ENCODE results near the gene CEBPZOS.

The CEBPZOS gene

DNA sequence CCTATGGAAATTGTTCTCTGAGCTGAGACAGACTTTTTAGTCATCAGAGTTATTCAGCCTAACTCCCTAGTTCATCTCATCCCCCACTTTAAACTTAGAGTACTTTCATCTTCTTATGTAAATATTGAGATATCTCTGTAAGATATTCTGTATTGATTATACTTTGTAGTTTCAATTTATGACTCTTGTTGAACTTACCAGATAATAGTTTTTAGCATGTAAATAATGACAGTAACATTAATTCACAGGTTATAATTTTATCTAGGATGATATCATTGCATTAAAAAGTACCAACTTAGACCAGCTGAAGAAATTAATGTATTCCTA, 24.7 kb upstream of the CEBPZOS start:
- Histone ChIP-seq H3K4me1 (ENCODE audit: control insufficient read depth, insufficient read depth, low read length) (peaks cover 5% of the 10 kb centered on the region), H3K9ac (ENCODE audit: low read depth, low read length) (no peak overlapping the region), H3K9me3 (replicated peaks; ENCODE audit: low read length) (no peaks in the 10 kb centered on the region), H3K27me3 (ENCODE audit: control insufficient read depth, insufficient read depth, low read length) (no peaks in the 10 kb centered on the region), H3K36me3 (ENCODE audit: insufficient read depth, low read length) (no peaks in the 10 kb centered on the region), H3K4me2 (ENCODE audit: low read length) (no peak overlapping the region), H3K4me3 (ENCODE audit: low read length) (no peak overlapping the region)

DNA sequence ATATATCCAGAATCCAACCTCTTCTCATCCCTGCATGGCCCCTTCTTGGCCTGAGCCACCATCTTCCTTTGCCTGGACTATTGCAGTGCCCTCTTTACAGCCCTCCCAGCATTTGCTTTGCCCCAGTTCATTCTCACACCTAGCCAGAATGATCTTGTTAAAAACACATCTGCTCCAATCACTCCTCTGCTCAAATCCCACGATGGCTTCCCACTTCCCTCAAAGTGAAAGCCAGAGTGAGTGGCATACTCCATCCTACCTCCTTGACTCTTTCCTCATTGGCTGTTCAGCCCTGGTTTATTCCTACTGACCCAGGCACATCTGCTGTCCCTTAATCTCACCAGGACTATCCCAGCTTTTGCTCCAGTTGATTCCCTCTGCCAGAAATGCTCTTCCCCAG, 22.6 kb upstream of the CEBPZOS start:
- peaks cover 4% of the 10 kb centered on the region for H3K27me3 ChIP-seq (ENCODE audit: control insufficient read depth, insufficient read depth, low read length)
- no peak overlapping the region for H3K4me2 ChIP-seq (ENCODE audit: low read length)
- H3K4me3 ChIP-seq (ENCODE audit: low read length): no peak overlapping the region
- no peaks in the 10 kb centered on the region for H3K4me1 ChIP-seq (ENCODE audit: control insufficient read depth, insufficient read depth, low read length)
- no peaks in the 10 kb centered on the region for H3K9me3 ChIP-seq (replicated peaks; ENCODE audit: low read length)
- no peak overlapping the region for H3K9ac ChIP-seq (ENCODE audit: low read depth, low read length)
- H3K36me3 ChIP-seq (ENCODE audit: insufficient read depth, low read length): no peaks in the 10 kb centered on the region

DNA sequence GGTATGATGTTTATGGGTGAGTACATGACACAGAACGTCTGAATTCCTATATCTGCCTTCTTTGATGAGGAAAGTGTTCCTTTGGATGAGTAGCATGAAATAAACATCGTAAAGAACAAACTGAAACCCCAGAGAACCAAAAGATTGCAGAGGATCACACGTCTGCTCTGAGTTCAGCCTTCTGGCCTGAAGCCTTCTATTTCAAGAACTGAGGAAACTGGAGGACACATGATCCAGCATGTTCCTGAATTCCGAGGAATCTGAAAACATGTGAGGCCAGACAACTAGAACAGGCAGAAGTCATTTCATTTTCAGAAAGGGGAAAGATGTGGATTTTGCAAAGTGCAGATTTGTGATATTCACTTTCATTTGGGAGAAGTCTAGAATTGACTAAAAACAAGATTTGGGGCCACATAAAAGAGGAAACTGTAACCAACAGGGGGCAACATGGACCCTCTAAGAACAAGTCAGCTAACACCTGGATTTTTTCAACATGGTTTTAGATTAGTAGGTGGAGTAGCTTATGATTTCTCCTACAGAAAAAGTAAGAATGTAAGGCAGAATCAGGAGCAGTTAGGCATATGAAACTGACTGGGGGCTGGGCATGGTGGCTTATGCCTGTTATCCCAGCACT, 16.2 kb upstream of the CEBPZOS start:
- no peak overlapping the region for H3K4me3 ChIP-seq (ENCODE audit: low read length)
- H3K36me3 ChIP-seq (ENCODE audit: insufficient read depth, low read length): no peaks in the 10 kb centered on the region
- H3K27me3 ChIP-seq (ENCODE audit: control insufficient read depth, insufficient read depth, low read length): peaks cover 16% of the 10 kb centered on the region
- H3K9me3 ChIP-seq (replicated peaks; ENCODE audit: low read length): no peaks in the 10 kb centered on the region
- no peak overlapping the region for H3K9ac ChIP-seq (ENCODE audit: low read depth, low read length)
- no peak overlapping the region for H3K4me2 ChIP-seq (ENCODE audit: low read length)
- H3K4me1 ChIP-seq (ENCODE audit: control insufficient read depth, insufficient read depth, low read length): no peaks in the 10 kb centered on the region

DNA sequence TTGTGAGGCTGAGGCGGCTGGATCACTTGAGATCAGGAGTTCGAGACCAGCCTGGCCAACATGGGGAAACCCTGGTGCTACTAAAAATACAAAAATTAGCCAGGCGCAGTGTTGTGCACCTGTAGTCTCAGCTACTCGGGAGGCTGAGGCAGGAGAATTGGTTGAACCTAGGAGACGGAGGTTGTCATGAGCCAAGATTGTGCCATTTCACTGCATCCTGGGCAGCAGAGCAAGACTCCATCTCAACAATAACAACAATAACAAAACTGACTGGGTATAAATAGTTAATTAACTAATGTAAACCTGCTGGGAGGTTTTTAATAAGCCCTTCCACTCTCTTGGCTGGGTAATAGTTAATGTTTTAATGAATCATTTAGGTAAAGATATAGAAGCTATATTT, 15.7 kb upstream of the CEBPZOS start:
- Histone ChIP-seq H3K4me1 (ENCODE audit: control insufficient read depth, insufficient read depth, low read length) (no peaks in the 10 kb centered on the region), H3K9me3 (replicated peaks; ENCODE audit: low read length) (no peaks in the 10 kb centered on the region), H3K9ac (ENCODE audit: low read depth, low read length) (no peak overlapping the region), H3K4me3 (ENCODE audit: low read length) (no peak overlapping the region), H3K36me3 (ENCODE audit: insufficient read depth, low read length) (no peaks in the 10 kb centered on the region), H3K4me2 (ENCODE audit: low read length) (no peak overlapping the region), H3K27me3 (ENCODE audit: control insufficient read depth, insufficient read depth, low read length) (peaks cover 16% of the 10 kb centered on the region)

DNA sequence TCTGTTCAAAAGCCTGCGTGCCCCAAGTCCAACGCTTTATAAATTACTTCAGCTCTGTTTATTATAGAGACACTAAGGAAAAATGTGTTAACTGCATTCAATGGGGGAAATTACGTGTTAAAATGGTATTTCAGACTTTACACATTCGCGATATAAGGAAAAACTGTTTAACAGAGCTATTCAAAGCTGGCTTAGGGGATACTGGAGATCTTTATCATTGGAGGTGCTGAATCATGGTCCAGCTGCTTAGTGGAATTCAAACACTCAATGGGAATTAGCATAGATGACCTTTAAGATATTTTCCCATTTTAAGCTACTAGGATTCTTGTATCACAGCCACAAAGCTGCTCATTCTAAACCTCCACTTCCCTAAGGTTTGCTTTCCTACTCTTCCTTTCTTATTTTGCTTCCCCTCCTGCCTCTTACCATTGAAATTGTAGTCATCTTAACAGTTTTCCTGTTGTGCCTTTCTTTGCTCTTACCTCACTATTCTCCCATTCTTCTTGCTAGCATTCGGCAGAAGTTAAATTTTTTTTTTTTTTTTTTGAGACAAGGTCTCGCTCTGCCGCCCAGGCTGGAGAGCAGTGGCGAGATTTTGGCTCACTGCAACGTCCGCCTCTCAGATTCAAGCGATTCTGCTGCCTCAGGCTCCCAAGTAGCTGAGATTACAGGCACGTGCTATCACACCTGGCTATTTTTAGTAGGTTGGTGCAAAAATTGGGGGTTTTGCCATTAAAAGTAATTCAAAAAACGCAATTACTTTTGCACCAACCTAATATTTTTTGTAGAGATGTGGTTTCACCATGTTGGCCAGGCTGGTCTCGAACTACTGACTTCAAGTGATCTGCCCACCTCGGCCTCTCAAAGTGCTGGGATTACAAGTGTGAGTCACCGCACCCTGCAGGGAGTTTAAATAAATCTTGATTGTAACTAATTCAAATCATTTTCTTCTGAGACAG, 14.3 kb upstream of the CEBPZOS start:
- Histone ChIP-seq H3K36me3 (ENCODE audit: insufficient read depth, low read length) (no peaks in the 10 kb centered on the region), H3K9ac (ENCODE audit: low read depth, low read length) (no peak overlapping the region), H3K4me3 (ENCODE audit: low read length) (no peak overlapping the region), H3K4me2 (ENCODE audit: low read length) (no peak overlapping the region), H3K9me3 (replicated peaks; ENCODE audit: low read length) (no peaks in the 10 kb centered on the region), H3K4me1 (ENCODE audit: control insufficient read depth, insufficient read depth, low read length) (no peaks in the 10 kb centered on the region), H3K27me3 (ENCODE audit: control insufficient read depth, insufficient read depth, low read length) (peaks cover 23% of the 10 kb centered on the region)

DNA sequence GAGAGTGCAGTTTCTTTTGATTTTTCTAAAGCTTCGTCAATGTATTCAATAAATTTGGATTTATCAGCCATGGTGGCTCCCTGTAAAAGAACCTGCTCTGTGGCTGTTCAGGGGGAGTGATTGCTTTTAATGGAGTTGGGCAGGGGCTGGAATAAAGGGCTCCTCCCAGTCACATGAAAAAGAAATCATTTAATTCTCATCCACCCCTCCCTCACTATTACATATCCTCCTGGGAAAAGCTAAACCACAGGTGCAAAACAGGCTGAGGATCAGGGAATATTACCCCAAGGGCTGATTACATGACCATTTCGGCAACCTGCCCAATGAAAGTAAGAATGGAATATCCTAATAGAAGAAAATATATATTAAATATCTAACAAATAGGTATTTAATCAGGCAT, 7.7 kb upstream of the CEBPZOS start, which contains the start of gene SULT6B1:
SULT6B1 (minus strand) TSS at position 101 of the 400 bp plus-strand sequence; CDS start at position 71, 30 bp downstream.
- no peak within 1 kb of the TSS for H3K4me3 ChIP-seq (ENCODE audit: low read length)
- no peaks in the 10 kb centered on the region for H3K36me3 ChIP-seq (ENCODE audit: insufficient read depth, low read length)
- no peak within 1 kb of the TSS for H3K9ac ChIP-seq (ENCODE audit: low read depth, low read length)

DNA sequence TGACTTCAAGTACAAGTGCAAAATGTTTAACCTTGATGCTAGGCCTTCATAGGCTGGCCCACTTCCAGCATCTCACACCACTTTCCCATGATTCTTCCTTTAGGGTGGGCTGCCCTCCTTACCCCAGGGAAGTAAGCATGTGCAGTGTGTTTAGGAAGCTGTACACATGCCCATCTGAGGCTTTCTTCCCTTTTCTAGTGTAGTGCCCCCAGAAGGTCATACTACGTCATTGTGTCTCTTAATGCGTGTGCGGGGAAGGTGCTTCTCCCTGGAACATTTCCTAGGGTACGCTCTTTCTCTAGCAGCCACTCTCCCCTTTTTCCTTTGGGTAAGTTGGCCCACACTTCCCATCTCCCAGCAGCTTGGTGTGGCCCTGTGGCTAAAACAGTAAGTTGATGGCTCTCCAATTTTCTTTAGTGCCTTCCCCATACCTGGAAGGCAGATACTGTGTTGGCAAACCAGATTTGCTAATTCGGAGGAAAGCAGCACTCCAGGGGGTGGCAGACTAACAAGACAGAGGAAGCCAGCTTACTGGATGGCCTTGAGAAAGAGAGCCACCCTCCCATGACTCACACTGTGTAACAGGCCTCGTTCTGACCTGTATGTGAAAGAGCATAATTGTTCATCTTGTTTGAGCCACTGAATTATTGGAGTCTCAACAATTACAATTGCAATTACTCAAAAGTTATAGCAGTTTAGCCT, 6.7 kb upstream of the CEBPZOS start:
- H3K4me1 ChIP-seq (ENCODE audit: control insufficient read depth, insufficient read depth, low read length): peaks cover 10% of the 10 kb centered on the region
- no peak overlapping the region for H3K9ac ChIP-seq (ENCODE audit: low read depth, low read length)
- peaks cover 7% of the 10 kb centered on the region for H3K27me3 ChIP-seq (ENCODE audit: control insufficient read depth, insufficient read depth, low read length)
- no peaks in the 10 kb centered on the region for H3K9me3 ChIP-seq (replicated peaks; ENCODE audit: low read length)
- H3K36me3 ChIP-seq (ENCODE audit: insufficient read depth, low read length): no peaks in the 10 kb centered on the region
- no peak overlapping the region for H3K4me2 ChIP-seq (ENCODE audit: low read length)
- no peak overlapping the region for H3K4me3 ChIP-seq (ENCODE audit: low read length)

More for the DNA sequence above, 7.7 kb upstream of the CEBPZOS start, which contains the start of gene SULT6B1:
- Histone ChIP-seq H3K9me3 (replicated peaks; ENCODE audit: low read length) (no peaks in the 10 kb centered on the region), H3K27me3 (ENCODE audit: control insufficient read depth, insufficient read depth, low read length) (peaks cover 7% of the 10 kb centered on the region), H3K4me2 (ENCODE audit: low read length) (no peak within 1 kb of the TSS), H3K4me1 (ENCODE audit: control insufficient read depth, insufficient read depth, low read length) (peaks cover 10% of the 10 kb centered on the region)

DNA sequence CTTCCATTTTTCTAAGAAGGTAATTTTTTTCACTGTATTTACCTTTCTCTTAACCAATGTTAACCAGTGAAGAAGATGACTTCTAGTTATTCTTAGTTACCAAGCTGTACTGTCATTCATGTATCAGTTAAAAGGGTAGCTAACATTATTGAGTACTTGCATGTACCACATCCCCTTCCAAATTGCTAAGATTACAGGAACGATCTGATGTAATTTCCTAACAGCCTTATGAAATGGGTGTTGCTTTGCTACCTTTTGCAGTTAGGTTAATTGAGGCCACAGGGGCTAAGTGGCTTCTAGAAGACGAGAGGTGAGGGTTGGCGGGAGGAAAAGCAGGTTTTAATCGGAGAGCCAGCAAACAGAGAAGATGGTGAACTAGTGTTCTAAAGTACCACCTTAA, 6.0 kb upstream of the CEBPZOS start:
- H3K4me2 ChIP-seq (ENCODE audit: low read length): no peak overlapping the region
- H3K9me3 ChIP-seq (replicated peaks; ENCODE audit: low read length): no peaks in the 10 kb centered on the region
- peaks cover 10% of the 10 kb centered on the region for H3K4me1 ChIP-seq (ENCODE audit: control insufficient read depth, insufficient read depth, low read length)
- H3K36me3 ChIP-seq (ENCODE audit: insufficient read depth, low read length): no peaks in the 10 kb centered on the region
- H3K27me3 ChIP-seq (ENCODE audit: control insufficient read depth, insufficient read depth, low read length): peaks cover 7% of the 10 kb centered on the region
- no peak overlapping the region for H3K9ac ChIP-seq (ENCODE audit: low read depth, low read length)
- no peak overlapping the region for H3K4me3 ChIP-seq (ENCODE audit: low read length)

DNA sequence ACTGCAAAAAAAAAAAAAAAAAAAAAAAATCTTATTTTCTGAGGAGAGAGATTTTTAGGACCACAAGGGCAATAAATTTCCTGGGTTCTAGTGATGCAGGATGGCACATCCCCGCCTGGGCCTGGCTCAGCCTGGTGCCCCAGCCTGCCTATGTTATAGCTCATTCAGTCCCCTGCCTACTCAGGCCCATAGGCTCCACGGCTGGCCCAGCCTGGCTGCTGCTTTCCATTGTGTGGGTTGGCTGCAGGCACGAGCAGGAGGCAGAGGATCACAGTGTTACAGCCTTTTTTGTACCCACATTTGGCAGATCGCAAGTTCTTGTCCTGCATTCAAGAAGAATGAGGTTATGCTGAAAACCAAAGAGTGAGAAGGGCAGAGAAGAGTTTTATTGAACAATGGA, 5.0 kb upstream of the CEBPZOS start:
- H3K4me1 ChIP-seq (ENCODE audit: control insufficient read depth, insufficient read depth, low read length): peaks cover 12% of the 10 kb centered on the region
- H3K27me3 ChIP-seq (ENCODE audit: control insufficient read depth, insufficient read depth, low read length): peaks cover 1% of the 10 kb centered on the region
- H3K36me3 ChIP-seq (ENCODE audit: insufficient read depth, low read length): no peaks in the 10 kb centered on the region
- H3K4me3 ChIP-seq (ENCODE audit: low read length): no peak overlapping the region
- H3K9me3 ChIP-seq (replicated peaks; ENCODE audit: low read length): no peaks in the 10 kb centered on the region
- H3K9ac ChIP-seq (ENCODE audit: low read depth, low read length): no peak overlapping the region
- H3K4me2 ChIP-seq (ENCODE audit: low read length): no peak overlapping the region

DNA sequence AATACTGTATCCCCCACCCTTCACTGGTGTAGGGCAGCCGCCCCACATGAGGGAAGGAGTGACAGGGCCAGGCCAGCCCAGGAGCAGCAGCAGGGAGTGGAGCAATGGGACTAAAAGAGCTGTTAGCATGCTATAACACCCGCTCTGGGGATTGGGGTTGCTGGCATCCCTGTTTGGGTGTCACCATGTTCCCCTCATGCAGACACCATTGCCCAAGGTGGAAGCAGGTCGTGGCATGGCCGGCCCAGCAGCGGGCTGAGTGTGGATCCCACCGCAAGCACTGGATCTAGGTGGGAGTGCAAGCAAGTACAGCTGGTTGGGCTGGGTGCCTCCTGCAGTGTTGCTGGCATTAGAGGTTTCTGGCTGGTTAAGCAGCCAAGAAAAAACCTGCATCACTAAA, 4.5 kb upstream of the CEBPZOS start:
- H3K4me1 ChIP-seq (ENCODE audit: control insufficient read depth, insufficient read depth, low read length): peaks cover 12% of the 10 kb centered on the region
- H3K36me3 ChIP-seq (ENCODE audit: insufficient read depth, low read length): no peaks in the 10 kb centered on the region
- H3K4me2 ChIP-seq (ENCODE audit: low read length): no peak overlapping the region
- no peak overlapping the region for H3K4me3 ChIP-seq (ENCODE audit: low read length)
- no peaks in the 10 kb centered on the region for H3K27me3 ChIP-seq (ENCODE audit: control insufficient read depth, insufficient read depth, low read length)
- H3K9me3 ChIP-seq (replicated peaks; ENCODE audit: low read length): no peaks in the 10 kb centered on the region
- no peak overlapping the region for H3K9ac ChIP-seq (ENCODE audit: low read depth, low read length)

DNA sequence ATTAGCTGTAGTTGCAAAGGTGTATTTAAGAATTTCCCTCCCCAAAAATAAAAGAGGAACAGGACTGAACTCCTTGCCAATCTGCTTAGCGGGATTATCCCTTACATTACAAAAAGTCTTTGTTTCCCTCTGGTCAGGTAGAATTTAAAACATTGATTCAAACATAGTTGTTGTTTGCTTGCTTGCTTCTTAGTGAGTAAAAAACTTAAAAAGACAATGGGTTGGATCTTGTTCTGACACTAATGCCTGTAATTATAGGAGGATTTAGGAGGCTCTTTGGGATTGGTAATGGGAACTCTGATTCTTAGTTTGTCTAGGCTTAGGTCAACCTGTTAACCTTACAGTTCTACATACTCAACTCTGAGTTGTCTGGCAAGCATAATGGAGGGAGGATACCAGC, 3.7 kb upstream of the CEBPZOS start:
- no peak overlapping the region for H3K4me3 ChIP-seq (ENCODE audit: low read length)

More for the DNA sequence above, 3.7 kb upstream of the CEBPZOS start:
- no peak overlapping the region for H3K4me2 ChIP-seq (ENCODE audit: low read length)
- H3K4me1 ChIP-seq (ENCODE audit: control insufficient read depth, insufficient read depth, low read length): peaks cover 17% of the 10 kb centered on the region
- H3K36me3 ChIP-seq (ENCODE audit: insufficient read depth, low read length): no peaks in the 10 kb centered on the region
- no peak overlapping the region for H3K9ac ChIP-seq (ENCODE audit: low read depth, low read length)
- H3K9me3 ChIP-seq (replicated peaks; ENCODE audit: low read length): no peaks in the 10 kb centered on the region
- H3K27me3 ChIP-seq (ENCODE audit: control insufficient read depth, insufficient read depth, low read length): no peaks in the 10 kb centered on the region

All from skeletal muscle satellite cell (primary cell).